Keratinocyte (primary cell): ENCODE data around the gene BICDL1.

Source experiments
- EZH2 ChIP-seq: IDR thresholded peaks from one replicate; pipeline ENCODE4 v1.6.1; 2012; ENCODE audit warnings: inconsistent platforms, mild to moderate bottlenecking, low read length, moderate library complexity
- TF ChIP-seq, protein P1 (sequence below), 3 experiments: IDR thresholded peaks in 1 of 3; conservative IDR thresholded peaks in 1 of 3; optimal IDR thresholded peaks in 1 of 3; 2 replicates in 2 of 3; 3 replicates in 1 of 3; pipeline versions ENCODE3 to v1.5.1; 2011; ENCODE audit warnings: low read length in 3 of 3, mild to moderate bottlenecking in 3 of 3, moderate library complexity in 2 of 3, control low read depth in 1 of 3, inconsistent platforms in 1 of 3; ENCODE audit not compliant: insufficient read depth in 2 of 3; ENCODE audit errors: extremely low read depth in 1 of 3

DNA sequence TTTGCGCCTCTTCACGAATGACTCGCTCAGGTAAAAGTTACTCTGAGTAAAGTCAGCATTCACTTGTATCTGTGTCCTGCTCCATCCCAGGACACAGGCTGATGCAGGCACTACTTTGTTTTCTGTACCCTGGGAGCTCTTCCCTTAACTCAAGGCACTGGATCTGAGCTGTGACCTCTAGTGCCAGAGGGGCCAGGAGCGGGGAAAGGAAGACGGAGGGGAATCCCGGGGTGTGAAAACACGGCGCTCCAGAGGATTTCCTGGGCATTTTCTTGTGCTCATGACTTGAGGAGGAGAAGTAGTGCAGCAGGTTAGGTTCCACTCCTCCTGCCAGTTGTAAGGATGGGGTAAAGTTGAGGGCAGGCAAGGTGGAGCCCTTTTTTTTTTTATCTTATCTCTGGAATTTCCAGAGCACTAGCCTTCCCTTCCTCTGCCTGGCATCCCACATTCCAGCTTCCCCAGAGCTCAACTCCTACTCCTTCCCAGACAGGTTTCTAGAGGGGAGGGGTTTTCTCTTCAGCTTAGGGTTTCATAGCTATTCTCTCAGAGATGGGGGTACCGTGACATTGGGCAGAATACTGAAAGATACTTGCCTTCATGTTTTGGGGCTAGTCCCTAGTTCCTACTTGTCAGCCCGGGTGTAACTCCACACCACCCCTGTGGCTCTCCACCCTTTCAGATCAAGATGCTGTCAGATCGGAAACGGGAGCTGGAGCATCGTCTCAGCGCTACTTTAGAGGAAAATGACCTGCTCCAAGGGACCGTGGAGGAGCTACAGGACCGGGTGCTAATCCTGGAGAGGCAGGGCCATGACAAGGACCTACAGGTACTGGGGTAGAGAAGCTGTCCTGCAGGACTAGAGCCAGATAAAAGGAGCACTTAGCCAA lies 75.3 kb downstream of the BICDL1 start:
- TF ChIP-seq, protein P1, sequence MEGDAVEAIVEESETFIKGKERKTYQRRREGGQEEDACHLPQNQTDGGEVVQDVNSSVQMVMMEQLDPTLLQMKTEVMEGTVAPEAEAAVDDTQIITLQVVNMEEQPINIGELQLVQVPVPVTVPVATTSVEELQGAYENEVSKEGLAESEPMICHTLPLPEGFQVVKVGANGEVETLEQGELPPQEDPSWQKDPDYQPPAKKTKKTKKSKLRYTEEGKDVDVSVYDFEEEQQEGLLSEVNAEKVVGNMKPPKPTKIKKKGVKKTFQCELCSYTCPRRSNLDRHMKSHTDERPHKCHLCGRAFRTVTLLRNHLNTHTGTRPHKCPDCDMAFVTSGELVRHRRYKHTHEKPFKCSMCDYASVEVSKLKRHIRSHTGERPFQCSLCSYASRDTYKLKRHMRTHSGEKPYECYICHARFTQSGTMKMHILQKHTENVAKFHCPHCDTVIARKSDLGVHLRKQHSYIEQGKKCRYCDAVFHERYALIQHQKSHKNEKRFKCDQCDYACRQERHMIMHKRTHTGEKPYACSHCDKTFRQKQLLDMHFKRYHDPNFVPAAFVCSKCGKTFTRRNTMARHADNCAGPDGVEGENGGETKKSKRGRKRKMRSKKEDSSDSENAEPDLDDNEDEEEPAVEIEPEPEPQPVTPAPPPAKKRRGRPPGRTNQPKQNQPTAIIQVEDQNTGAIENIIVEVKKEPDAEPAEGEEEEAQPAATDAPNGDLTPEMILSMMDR (optimal IDR thresholded peaks at IDR 0.05 in 1 of 3, IDR thresholded peaks at IDR 0.05 in 1 of 3, conservative IDR thresholded peaks at IDR 0.05 in 1 of 3; ENCODE audit: extremely low read depth in 1 of 3, insufficient read depth in 2 of 3, low read length in 3 of 3): no peak
- TF ChIP-seq EZH2: no peak
